ENCODE data around the gene CAT. TPM values are rescaled to one million over a fixed set of nuclear protein-coding genes. Genes with fewer than 3 reads are reported as not detected.

Gene CAT
- total RNA-seq, 4 donors from 2014 or later = 107 to 150 (median 128) TPM

DNA sequence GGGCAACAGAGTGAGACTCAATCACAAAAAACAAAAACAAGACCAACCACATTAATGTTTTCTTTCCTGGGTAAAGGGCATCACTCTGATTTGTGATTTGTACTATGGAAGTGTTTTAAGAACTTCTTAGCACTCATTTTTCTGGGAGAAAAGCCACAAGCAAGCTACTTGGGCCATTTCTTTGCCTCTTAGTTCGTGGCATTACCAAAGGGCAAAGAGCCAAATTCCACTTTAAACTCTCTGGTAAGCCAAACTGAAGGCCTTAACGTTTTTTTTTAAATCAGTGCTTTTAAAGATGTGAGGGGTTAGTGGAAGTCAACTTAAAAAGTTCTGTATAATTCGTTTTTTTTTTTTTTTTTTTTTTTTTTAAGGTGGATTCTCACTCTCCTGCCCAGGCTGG lies 36.9 kb downstream of the CAT start:
- no peak overlapping the region for H3K27ac ChIP-seq
- intact Hi-C loops (cut with DNase I; ENCODE audit: low total_unique reads) = loop anchor here (2.0 kb wide), 1 partner anchor 165 kb away; no protein-coding TSS in a partner anchor
- peaks cover 14 to 15% of the 10 kb centered on the region in 2 donors for H3K4me1 ChIP-seq
- TF ChIP-seq CTCF (IDR thresholded peaks at IDR 0.05 in 4 of 5, conservative IDR thresholded peaks at IDR 0.05 in 1 of 5) (no peak), POLR2A (IDR thresholded peaks at IDR 0.05) (no peak)
- H3K9me3 ChIP-seq = no peaks in the 10 kb centered on the region
- H3K36me3 ChIP-seq = peaks cover 0 to 30% of the 10 kb centered on the region in 2 donors
- no peak overlapping the region for H3K4me3 ChIP-seq
- H3K27me3 ChIP-seq = no peaks in the 10 kb centered on the region
- in situ Hi-C loops (cut with MboI; ENCODE audit: low sequenced_read_pairs in 4 of 4) = loop anchor here (25.0 kb wide), 2 partner anchors 288 to 313 kb away; no protein-coding TSS in a partner anchor
- DNase-seq (no peak), ATAC-seq (no peak)

GRCh38 chr11:34476849-34477248 lies 38.1 kb downstream of the CAT start:
- H3K27ac ChIP-seq = no peak overlapping the region
- intact Hi-C loops (cut with DNase I; ENCODE audit: low total_unique reads) = no loop called here
- TF ChIP-seq CTCF (IDR thresholded peaks at IDR 0.05 in 4 of 5, conservative IDR thresholded peaks at IDR 0.05 in 1 of 5) = no peak
- TF ChIP-seq POLR2A (IDR thresholded peaks at IDR 0.05) = no peak
- no peaks in the 10 kb centered on the region for H3K27me3 ChIP-seq
- no peaks in the 10 kb centered on the region for H3K9me3 ChIP-seq
- peaks cover 14 to 16% of the 10 kb centered on the region in 2 donors for H3K4me1 ChIP-seq
- peaks cover 0 to 18% of the 10 kb centered on the region in 2 donors for H3K36me3 ChIP-seq
- in situ Hi-C loops (cut with MboI; ENCODE audit: low sequenced_read_pairs in 4 of 4) = loop anchor here (25.0 kb wide), 2 partner anchors 290 to 315 kb away; no protein-coding TSS in a partner anchor
- DNase-seq = no peak
- ATAC-seq = no peak
- H3K4me3 ChIP-seq = no peak overlapping the region

- Histone ChIP-seq H3K36me3 (no peaks in the 10 kb centered on the region), H3K4me3 (no peak overlapping the region), H3K4me1 (peaks cover 14 to 16% of the 10 kb centered on the region in 2 donors), H3K9me3 (no peaks in the 10 kb centered on the region), H3K27me3 (no peaks in the 10 kb centered on the region), H3K27ac (no peak overlapping the region)
- in situ Hi-C loops (cut with MboI; ENCODE audit: low sequenced_read_pairs in 4 of 4) = loop anchor here (25.0 kb wide), 2 partner anchors 292 to 317 kb away; no protein-coding TSS in a partner anchor
- DNase-seq (no peak), ATAC-seq (no peak)
- TF ChIP-seq CTCF (IDR thresholded peaks at IDR 0.05 in 4 of 5, conservative IDR thresholded peaks at IDR 0.05 in 1 of 5) (no peak), POLR2A (IDR thresholded peaks at IDR 0.05) (no peak)
- intact Hi-C loops (cut with DNase I; ENCODE audit: low total_unique reads) = no loop called here
These were observed 40.3 kb downstream of the CAT start for GRCh38 chr11:34478845-34479663.

- Histone ChIP-seq H3K27me3 (no peaks in the 10 kb centered on the region), H3K9me3 (no peaks in the 10 kb centered on the region), H3K4me3 (no peak overlapping the region), H3K27ac (no peak overlapping the region), H3K36me3 (no peaks in the 10 kb centered on the region), H3K4me1 (peaks cover 9 to 10% of the 10 kb centered on the region in 2 donors)
- TF ChIP-seq POLR2A (IDR thresholded peaks at IDR 0.05) = no peak
- TF ChIP-seq CTCF (IDR thresholded peaks at IDR 0.05 in 4 of 5, conservative IDR thresholded peaks at IDR 0.05 in 1 of 5) = no peak
- ATAC-seq (no peak), DNase-seq (no peak)
- intact Hi-C loops (cut with DNase I; ENCODE audit: low total_unique reads) (no loop called here), in situ Hi-C loops (cut with MboI; ENCODE audit: low sequenced_read_pairs in 4 of 4) (loop anchor here (10.0 to 25.0 kb wide), 3 partner anchors 106 to 318 kb away; no protein-coding TSS in a partner anchor)
These were observed 41.6 kb downstream of the CAT start for GRCh38 chr11:34480314-34480713.

Measured in gastrocnemius medialis (tissue), 4 donors.